Activated CD8-positive, alpha-beta memory T cell treated with anti-CD3 and anti-CD28 coated beads, Interleukin-2, amount 50 U/mL, for 24 hours (primary cell): ENCODE results near the gene FARS2.

ENCODE experiments used
- DNase-seq: peaks from one replicate; pipeline ENCODE4 v3.0.0-alpha.2; 2020; ENCODE audit errors: extremely low read depth

The FARS2 gene

GRCh38 chr6:5425797-5426196, 164.5 kb downstream of the FARS2 start:
- DNase-seq = no peak

GRCh38 chr6:5427586-5427985, 166.3 kb downstream of the FARS2 start:
- DNase-seq = no peak

- DNase-seq = no peak
Measured at GRCh38 chr6:5433324-5433723, 172.0 kb downstream of the FARS2 start.

- no peak for DNase-seq
Measured at GRCh38 chr6:5435449-5435848, 174.1 kb downstream of the FARS2 start.

GRCh38 chr6:5438922-5439584, 177.7 kb downstream of the FARS2 start:
- no peak for DNase-seq

- DNase-seq = no peak
Measured at GRCh38 chr6:5439749-5440148, 178.4 kb downstream of the FARS2 start.

GRCh38 chr6:5442319-5442718, 181.0 kb downstream of the FARS2 start:
- DNase-seq = no peak

GRCh38 chr6:5442916-5443315, 181.6 kb downstream of the FARS2 start:
- DNase-seq = no peak

- no peak for DNase-seq
Measured at GRCh38 chr6:5443491-5443890, 182.2 kb downstream of the FARS2 start.

- no peak for DNase-seq
Measured at GRCh38 chr6:5446362-5447075, 185.2 kb downstream of the FARS2 start.

- no peak for DNase-seq
Measured at GRCh38 chr6:5447921-5448320, 186.6 kb downstream of the FARS2 start.

- no peak for DNase-seq
Measured at GRCh38 chr6:5450073-5450472, 188.8 kb downstream of the FARS2 start.

- no peak for DNase-seq
Measured at GRCh38 chr6:5453546-5453945, 192.2 kb downstream of the FARS2 start.

GRCh38 chr6:5455142-5455541, 193.8 kb downstream of the FARS2 start:
- DNase-seq = no peak

GRCh38 chr6:5457041-5457440, 195.7 kb downstream of the FARS2 start:
- DNase-seq = no peak

- DNase-seq = no peak
Measured at GRCh38 chr6:5457983-5458683, 196.8 kb downstream of the FARS2 start.

- no peak for DNase-seq
Measured at GRCh38 chr6:5459346-5459745, 198.0 kb downstream of the FARS2 start.

- no peak for DNase-seq
Measured at GRCh38 chr6:5461365-5461764, 200.1 kb downstream of the FARS2 start.

GRCh38 chr6:5462856-5463255, 201.5 kb downstream of the FARS2 start:
- no peak for DNase-seq

- DNase-seq = no peak
Measured at GRCh38 chr6:5463690-5464089, 202.4 kb downstream of the FARS2 start.

- DNase-seq = no peak
Measured at GRCh38 chr6:5464099-5464885, 203.0 kb downstream of the FARS2 start.
